GM23248 (cell line): ENCODE data around the gene TNFRSF8.

ENCODE experiments used
- EZH2 ChIP-seq: fragments of 200-600 bp; sonication (generic); IDR thresholded peaks from 2 replicates; pipeline ENCODE4 v1.6.1; 2018; ENCODE audit warnings: antibody characterized with exemption, mild to moderate bottlenecking; ENCODE audit not compliant: insufficient read depth, poor library complexity, severe bottlenecking
- EZH2phosphoT487 ChIP-seq: fragments of 200-600 bp; sonication (generic); IDR thresholded peaks from 2 replicates; pipeline ENCODE4 v1.6.1; 2018; ENCODE audit warnings: antibody characterized with exemption, moderate library complexity, mild to moderate bottlenecking, low read depth; ENCODE audit not compliant: insufficient read depth

GRCh38 chr1:12170263-12170671 is 107.2 kb downstream of the TNFRSF8 start:
- TF ChIP-seq EZH2phosphoT487: no peak
- no peak for TF ChIP-seq EZH2
